SK-N-SH treated with all-trans-retinoic acid at 6 μM for 48 hours (cell line): ENCODE measurements around the gene LONP2.

Source experiments
- ATAC-seq: fragments of 200-7000 bp; cut with Tn5 transposase; 3 replicates; pipeline ENCODE4 v1.9.1; 2020; ENCODE audit warnings: mild to moderate bottlenecking, moderate library complexity
- ARNTL ChIP-seq: fragments of 450-650 bp; formaldehyde crosslinking; IDR thresholded peaks from 2 replicates; pipeline ENCODE4 v1.5.0; 2020; ENCODE audit warnings: low read depth, mild to moderate bottlenecking, moderate library complexity, borderline replicate concordance
- CSDC2 ChIP-seq: fragments of 250-450 bp; sonication (Bioruptor Pico); IDR thresholded peaks from 2 replicates; pipeline ENCODE4 v1.5.0; 2020; ENCODE audit warnings: mild to moderate bottlenecking, moderate library complexity
- ESRRG ChIP-seq: fragments of 250-450 bp; sonication (Bioruptor Pico); IDR thresholded peaks from 2 replicates; pipeline ENCODE4 v1.6.1; 2021; ENCODE audit warnings: mild to moderate bottlenecking
- GLIS3 ChIP-seq: fragments of 250-450 bp; sonication (Bioruptor Pico); IDR thresholded peaks from 2 replicates; pipeline ENCODE4 v1.5.0; 2020; ENCODE audit warnings: mild to moderate bottlenecking, moderate library complexity
- ISL1 ChIP-seq: fragments of 250-450 bp; sonication (Bioruptor Pico); IDR thresholded peaks from 2 replicates; pipeline ENCODE4 v2.1.2; 2022; ENCODE audit warnings: mild to moderate bottlenecking, moderate library complexity
- OSR1 ChIP-seq: fragments of 250-450 bp; sonication (Bioruptor Pico); IDR thresholded peaks from 2 replicates; pipeline ENCODE4 v1.8.0; 2022; ENCODE audit warnings: moderate library complexity, mild to moderate bottlenecking, inconsistent platforms
- PPARA ChIP-seq: fragments of 250-450 bp; sonication (Bioruptor Pico); IDR thresholded peaks from 2 replicates; pipeline ENCODE4 v1.5.0; 2020; ENCODE audit warnings: mild to moderate bottlenecking, borderline replicate concordance
- SNAI2 ChIP-seq: fragments of 250-450 bp; sonication (Bioruptor Pico); IDR thresholded peaks from 2 replicates; pipeline ENCODE4 v1.5.0; 2020; ENCODE audit warnings: mild to moderate bottlenecking, moderate library complexity
- TCF4 ChIP-seq: fragments of 250-450 bp; sonication (Bioruptor Pico); IDR thresholded peaks from 2 replicates; pipeline ENCODE4 v1.8.0; 2021; ENCODE audit warnings: mild to moderate bottlenecking, moderate library complexity, borderline replicate concordance
- TOX ChIP-seq: fragments of 250-450 bp; sonication (Bioruptor Pico); IDR thresholded peaks from 2 replicates; pipeline ENCODE4 v1.8.0; 2021; ENCODE audit warnings: mild to moderate bottlenecking, moderate library complexity, borderline replicate concordance
- ZC3H10 ChIP-seq: fragments of 250-450 bp; sonication (Bioruptor Pico); IDR thresholded peaks from 2 replicates; pipeline ENCODE4 v1.5.1; 2021; ENCODE audit warnings: mild to moderate bottlenecking, moderate library complexity
- ZFP3 ChIP-seq: fragments of 250-450 bp; sonication (Bioruptor Pico); IDR thresholded peaks from 2 replicates; pipeline ENCODE4 v1.5.0; 2020; ENCODE audit warnings: mild to moderate bottlenecking, moderate library complexity
- ZFP30 ChIP-seq: fragments of 450-650 bp; formaldehyde crosslinking; IDR thresholded peaks from 2 replicates; pipeline ENCODE4 v1.5.0; 2022; ENCODE audit warnings: mild to moderate bottlenecking, moderate library complexity
- ZNF565 ChIP-seq: fragments of 450-650 bp; formaldehyde crosslinking; conservative IDR thresholded peaks from 2 replicates; pipeline ENCODE4 v1.5.0; 2020; ENCODE audit warnings: low read depth, mild to moderate bottlenecking, moderate library complexity
- ZNF70 ChIP-seq: fragments of 450-650 bp; formaldehyde crosslinking; IDR thresholded peaks from 2 replicates; pipeline ENCODE4 v1.5.0; 2020; ENCODE audit warnings: mild to moderate bottlenecking, moderate library complexity
- TF ChIP-seq, protein P1 (sequence below): fragments of 250-450 bp; sonication (Bioruptor Pico); IDR thresholded peaks from 2 replicates; pipeline ENCODE4 v1.8.0; 2020; ENCODE audit warnings: mild to moderate bottlenecking, moderate library complexity, borderline replicate concordance
- TF ChIP-seq, protein P2 (sequence below): fragments of 250-450 bp; sonication (Bioruptor Pico); IDR thresholded peaks from 2 replicates; pipeline ENCODE4 v1.5.1; 2020; ENCODE audit warnings: low read depth, mild to moderate bottlenecking, moderate library complexity
- TF ChIP-seq, protein P3 (sequence below): fragments of 250-450 bp; sonication (Bioruptor Pico); IDR thresholded peaks from 2 replicates; pipeline ENCODE4 v1.5.0; 2020; ENCODE audit warnings: mild to moderate bottlenecking, moderate library complexity
- TF ChIP-seq, protein P4 (sequence below): fragments of 250-450 bp; sonication (Bioruptor Pico); IDR thresholded peaks from 2 replicates; pipeline ENCODE4 v1.5.1; 2021; ENCODE audit warnings: mild to moderate bottlenecking, moderate library complexity

LONP2 gene

DNA sequence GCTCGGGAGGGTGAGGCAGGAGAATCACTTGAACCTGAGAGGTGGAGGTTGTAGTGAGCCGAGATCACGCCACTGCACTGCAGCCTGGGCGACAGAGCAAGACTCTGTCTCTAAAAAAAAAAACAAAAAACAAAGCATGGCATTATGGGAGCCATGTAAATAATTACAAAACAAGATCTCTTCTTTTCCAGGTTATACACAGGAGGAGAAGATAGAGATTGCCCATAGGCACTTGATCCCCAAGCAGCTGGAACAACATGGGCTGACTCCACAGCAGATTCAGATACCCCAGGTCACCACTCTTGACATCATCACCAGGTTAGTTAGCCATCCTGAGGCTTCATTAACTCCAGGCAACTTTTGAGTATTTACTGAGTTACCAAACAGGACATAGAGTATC, 55.4 kb downstream of the LONP2 start:
- TF ChIP-seq ZNF70 (CRISPR knock-in tag) (no peak), SNAI2 (CRISPR knock-in tag) (no peak), ZC3H10 (CRISPR knock-in tag) (no peak), GLIS3 (no peak), ISL1 (CRISPR knock-in tag) (no peak), ESRRG (CRISPR knock-in tag) (no peak), ARNTL (no peak), PPARA (CRISPR knock-in tag) (no peak), TOX (CRISPR knock-in tag) (no peak), OSR1 (CRISPR knock-in tag) (no peak)
- TF ChIP-seq, protein P1, sequence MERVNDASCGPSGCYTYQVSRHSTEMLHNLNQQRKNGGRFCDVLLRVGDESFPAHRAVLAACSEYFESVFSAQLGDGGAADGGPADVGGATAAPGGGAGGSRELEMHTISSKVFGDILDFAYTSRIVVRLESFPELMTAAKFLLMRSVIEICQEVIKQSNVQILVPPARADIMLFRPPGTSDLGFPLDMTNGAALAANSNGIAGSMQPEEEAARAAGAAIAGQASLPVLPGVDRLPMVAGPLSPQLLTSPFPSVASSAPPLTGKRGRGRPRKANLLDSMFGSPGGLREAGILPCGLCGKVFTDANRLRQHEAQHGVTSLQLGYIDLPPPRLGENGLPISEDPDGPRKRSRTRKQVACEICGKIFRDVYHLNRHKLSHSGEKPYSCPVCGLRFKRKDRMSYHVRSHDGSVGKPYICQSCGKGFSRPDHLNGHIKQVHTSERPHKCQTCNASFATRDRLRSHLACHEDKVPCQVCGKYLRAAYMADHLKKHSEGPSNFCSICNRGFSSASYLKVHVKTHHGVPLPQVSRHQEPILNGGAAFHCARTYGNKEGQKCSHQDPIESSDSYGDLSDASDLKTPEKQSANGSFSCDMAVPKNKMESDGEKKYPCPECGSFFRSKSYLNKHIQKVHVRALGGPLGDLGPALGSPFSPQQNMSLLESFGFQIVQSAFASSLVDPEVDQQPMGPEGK (CRISPR knock-in tag) = no peak
- TF ChIP-seq, protein P2, sequence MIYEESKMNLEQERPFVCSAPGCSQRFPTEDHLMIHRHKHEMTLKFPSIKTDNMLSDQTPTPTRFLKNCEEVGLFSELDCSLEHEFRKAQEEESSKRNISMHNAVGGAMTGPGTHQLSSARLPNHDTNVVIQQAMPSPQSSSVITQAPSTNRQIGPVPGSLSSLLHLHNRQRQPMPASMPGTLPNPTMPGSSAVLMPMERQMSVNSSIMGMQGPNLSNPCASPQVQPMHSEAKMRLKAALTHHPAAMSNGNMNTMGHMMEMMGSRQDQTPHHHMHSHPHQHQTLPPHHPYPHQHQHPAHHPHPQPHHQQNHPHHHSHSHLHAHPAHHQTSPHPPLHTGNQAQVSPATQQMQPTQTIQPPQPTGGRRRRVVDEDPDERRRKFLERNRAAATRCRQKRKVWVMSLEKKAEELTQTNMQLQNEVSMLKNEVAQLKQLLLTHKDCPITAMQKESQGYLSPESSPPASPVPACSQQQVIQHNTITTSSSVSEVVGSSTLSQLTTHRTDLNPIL (CRISPR knock-in tag) = no peak
- TF ChIP-seq, protein P3, sequence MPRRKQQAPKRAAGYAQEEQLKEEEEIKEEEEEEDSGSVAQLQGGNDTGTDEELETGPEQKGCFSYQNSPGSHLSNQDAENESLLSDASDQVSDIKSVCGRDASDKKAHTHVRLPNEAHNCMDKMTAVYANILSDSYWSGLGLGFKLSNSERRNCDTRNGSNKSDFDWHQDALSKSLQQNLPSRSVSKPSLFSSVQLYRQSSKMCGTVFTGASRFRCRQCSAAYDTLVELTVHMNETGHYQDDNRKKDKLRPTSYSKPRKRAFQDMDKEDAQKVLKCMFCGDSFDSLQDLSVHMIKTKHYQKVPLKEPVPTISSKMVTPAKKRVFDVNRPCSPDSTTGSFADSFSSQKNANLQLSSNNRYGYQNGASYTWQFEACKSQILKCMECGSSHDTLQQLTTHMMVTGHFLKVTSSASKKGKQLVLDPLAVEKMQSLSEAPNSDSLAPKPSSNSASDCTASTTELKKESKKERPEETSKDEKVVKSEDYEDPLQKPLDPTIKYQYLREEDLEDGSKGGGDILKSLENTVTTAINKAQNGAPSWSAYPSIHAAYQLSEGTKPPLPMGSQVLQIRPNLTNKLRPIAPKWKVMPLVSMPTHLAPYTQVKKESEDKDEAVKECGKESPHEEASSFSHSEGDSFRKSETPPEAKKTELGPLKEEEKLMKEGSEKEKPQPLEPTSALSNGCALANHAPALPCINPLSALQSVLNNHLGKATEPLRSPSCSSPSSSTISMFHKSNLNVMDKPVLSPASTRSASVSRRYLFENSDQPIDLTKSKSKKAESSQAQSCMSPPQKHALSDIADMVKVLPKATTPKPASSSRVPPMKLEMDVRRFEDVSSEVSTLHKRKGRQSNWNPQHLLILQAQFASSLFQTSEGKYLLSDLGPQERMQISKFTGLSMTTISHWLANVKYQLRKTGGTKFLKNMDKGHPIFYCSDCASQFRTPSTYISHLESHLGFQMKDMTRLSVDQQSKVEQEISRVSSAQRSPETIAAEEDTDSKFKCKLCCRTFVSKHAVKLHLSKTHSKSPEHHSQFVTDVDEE = no peak
- TF ChIP-seq, protein P4, sequence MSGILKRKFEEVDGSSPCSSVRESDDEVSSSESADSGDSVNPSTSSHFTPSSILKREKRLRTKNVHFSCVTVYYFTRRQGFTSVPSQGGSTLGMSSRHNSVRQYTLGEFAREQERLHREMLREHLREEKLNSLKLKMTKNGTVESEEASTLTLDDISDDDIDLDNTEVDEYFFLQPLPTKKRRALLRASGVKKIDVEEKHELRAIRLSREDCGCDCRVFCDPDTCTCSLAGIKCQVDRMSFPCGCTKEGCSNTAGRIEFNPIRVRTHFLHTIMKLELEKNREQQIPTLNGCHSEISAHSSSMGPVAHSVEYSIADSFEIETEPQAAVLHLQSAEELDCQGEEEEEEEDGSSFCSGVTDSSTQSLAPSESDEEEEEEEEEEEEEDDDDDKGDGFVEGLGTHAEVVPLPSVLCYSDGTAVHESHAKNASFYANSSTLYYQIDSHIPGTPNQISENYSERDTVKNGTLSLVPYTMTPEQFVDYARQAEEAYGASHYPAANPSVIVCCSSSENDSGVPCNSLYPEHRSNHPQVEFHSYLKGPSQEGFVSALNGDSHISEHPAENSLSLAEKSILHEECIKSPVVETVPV = no peak
- no peak for ATAC-seq

DNA sequence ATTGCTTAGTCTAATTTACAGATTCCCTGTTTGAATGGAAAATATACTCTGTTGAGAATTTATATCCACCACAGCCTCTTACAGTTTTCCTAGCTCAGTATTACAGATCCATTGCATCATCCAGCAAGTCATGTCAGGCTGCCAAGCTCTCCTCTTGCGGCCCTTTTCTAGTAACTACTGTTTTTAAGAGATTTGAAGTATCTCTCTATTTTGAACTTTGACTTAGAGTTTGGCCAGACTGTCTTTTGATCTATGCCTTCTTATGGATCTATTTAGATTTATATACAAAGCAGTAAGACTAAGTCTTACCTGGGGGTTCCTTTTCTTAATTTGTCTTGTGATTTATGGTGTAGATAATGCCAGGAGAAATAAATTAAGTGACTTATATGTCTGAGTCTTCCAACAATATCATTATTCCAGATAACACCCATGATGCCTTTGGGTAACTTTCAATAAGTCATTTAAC, 56.3 kb downstream of the LONP2 start:
- ATAC-seq = no peak

More for the DNA sequence above, 56.3 kb downstream of the LONP2 start:
- no peak for TF ChIP-seq ZFP30 (CRISPR knock-in tag)
- TF ChIP-seq, protein P2 (CRISPR knock-in tag) = no peak
- no peak for TF ChIP-seq TCF4
- no peak for TF ChIP-seq PPARA (CRISPR knock-in tag)
- TF ChIP-seq, protein P3 = no peak
- no peak for TF ChIP-seq OSR1 (CRISPR knock-in tag)
- no peak for TF ChIP-seq ZNF565 (CRISPR knock-in tag)
- no peak for TF ChIP-seq CSDC2 (CRISPR knock-in tag)
- TF ChIP-seq, protein P1 (CRISPR knock-in tag) = no peak
- TF ChIP-seq ZNF70 (CRISPR knock-in tag) = no peak
- no peak for TF ChIP-seq ESRRG (CRISPR knock-in tag)
- no peak for TF ChIP-seq ZFP3
- no peak for TF ChIP-seq ARNTL
- TF ChIP-seq, protein P4 = no peak
